ENCODE measurements around the gene CYP1A1.
"Not testable (repeated sequence)": the region's sequence is repeated elsewhere in the genome, so short reads cannot be mapped to it uniquely, and the experiment has no call there.

Gene CYP1A1

DNA sequence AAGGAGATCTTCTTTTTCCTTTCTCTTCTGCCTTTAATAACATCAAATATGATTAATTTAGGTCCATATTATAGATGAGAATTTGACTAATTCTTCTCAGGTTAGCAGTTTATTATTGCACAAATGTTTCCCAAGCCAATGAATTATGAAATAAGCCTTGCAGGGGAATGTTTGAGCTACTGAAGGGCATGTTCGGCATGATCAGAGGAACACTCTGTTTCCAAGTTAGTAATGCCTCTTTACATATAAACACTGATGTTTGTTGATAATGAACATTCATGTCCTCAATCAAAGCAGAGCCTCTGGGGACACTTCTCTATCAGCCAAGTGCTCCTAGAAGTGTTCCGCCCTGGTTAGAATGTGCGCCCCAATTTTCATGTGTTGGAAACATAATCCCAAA lies 10.0 kb upstream of the CYP1A1 start:
- no peak for FAIRE-seq
- no peak for DNase-seq (ENCODE audit: low spot score)

DNA sequence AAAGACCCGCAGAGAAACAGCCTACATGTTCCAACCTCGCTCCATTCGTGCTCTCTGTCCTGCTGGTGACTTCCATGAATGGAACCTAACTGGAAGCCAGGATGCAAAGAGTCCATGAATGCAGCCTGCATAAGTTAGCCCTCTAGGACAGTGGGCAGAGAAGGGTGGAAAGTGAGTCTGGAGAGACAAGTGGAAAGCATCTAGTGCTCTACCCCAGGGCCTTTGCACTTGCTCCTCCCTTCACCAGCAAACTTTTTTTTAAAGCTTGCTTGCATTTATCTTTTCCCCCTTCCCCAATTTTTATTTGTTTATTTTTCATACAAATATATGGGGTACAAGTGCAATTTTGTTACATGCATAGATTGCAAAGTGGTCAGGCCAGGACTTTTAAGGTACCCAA lies 7.9 kb upstream of the CYP1A1 start:
- DNase-seq (ENCODE audit: low spot score) (no peak), FAIRE-seq (no peak)

DNA sequence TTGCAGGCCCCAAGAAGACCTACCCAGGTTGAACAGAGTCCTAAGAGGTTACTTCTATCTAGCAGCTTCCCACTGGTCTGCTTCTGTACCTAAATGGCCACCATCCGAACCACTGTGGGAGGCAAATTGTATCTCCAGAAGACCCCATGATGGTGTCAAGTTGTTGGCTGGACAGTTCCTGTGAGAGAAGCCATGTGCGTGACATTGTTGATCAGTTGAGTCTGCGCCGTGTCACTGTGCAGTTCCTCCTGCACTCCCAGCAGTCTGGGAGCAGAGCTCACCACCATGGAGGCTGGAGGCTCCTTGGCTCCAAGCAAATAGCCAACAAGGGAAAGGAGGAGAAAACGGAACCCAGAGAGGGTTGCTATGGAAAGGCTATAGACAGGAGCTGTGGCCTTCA lies 7.5 kb upstream of the CYP1A1 start:
- no peak for DNase-seq (ENCODE audit: low spot score)
- no peak for FAIRE-seq

DNA sequence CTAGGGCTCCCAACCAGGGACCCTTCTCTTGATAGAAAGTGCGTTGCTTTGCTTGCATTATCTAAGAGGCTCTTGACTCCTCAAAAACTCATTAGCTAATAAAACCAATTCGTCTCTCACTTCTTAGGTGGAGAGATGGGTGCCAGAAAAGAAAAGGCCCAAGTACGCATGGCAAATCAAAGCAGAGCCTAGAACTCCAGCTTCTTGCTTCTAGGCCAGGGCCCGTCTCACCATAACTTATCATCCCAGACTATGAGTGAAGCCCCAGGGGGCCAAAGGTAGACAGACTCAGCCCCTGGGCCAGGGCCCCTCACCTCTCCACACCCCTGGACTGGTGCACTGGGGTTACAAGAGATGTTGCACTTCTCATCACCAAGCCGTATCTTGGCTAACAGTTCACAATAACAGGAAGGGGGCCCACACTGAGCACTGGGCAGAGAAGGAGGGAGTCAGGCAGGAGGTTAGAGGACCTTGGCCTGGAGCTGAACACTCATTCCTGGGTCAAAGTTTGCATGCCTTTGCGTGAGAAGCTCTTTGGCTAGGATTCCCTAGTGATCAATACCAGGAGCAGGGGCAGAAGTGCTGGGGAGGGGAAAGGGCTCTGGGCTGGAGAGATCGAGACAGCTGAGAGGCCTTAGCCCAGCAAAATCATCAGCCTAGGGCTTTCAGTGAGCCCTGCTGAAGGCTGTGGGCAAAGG lies 5.4 kb upstream of the CYP1A1 start:
- no peak for FAIRE-seq
- no peak for DNase-seq (ENCODE audit: low spot score)

DNA sequence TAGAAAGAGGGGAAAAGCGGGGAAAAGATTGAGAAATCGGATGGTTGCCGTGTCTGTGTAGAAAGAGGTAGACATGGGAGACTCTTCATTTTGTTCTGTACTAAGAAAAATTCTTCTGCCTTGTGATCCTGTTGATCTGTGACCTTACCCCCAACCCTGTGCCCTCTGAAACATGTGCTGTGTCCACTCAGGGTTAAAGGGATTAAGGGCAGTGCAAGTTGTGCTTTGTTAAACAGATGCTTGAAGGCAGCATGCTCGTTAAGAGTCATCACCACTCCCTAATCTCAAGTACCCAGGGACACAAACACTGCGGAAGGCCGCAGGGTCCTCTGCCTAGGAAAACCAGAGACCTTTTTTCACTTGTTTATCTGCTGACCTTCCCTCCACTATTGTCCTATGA lies 4.0 kb upstream of the CYP1A1 start:
- not testable (repeated sequence) for FAIRE-seq; DNase-seq (ENCODE audit: low spot score)

DNA sequence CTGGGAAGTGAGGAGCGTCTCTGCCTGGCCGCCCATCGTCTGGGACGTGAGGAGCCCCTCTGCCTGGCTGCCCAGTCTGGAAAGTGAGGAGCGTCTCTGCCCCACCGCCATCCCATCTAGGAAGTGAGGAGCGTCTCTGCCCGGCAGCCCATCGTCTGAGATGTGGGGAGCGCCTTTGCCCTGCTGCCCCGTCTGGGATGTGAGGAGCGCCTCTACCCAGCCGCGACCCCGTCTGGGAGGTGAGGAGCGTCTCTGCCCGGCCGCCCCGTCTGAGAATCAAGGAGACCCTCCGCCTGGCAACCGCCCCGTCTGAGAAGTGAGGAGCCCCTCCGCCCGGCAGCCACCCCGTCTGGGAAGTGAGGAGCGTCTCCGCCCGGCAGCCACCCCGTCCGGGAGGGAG lies 3.4 kb upstream of the CYP1A1 start:
- FAIRE-seq; DNase-seq (ENCODE audit: low spot score): not testable (repeated sequence)

DNA sequence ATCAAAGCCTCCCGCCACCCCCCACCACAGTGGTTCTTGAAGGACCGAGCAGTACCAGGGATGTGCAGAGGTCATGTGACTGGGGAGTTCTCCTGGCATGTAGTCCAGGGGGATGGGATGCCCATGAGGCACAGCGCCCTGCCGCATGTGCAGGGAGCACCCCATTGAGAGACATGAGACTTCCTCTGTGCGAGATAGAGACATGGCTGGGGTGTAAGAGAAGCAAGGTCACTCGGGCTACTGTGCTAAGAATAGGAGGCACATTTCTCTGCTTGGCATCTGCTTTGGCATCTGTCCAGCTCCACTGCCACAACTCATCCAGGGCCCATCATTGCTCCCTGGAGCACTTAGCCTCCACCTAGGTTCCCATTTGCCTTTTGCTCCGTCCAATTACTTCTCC lies 2.4 kb upstream of the CYP1A1 start:
- DNase-seq (ENCODE audit: low spot score), result no peak
- FAIRE-seq, result no peak

DNA sequence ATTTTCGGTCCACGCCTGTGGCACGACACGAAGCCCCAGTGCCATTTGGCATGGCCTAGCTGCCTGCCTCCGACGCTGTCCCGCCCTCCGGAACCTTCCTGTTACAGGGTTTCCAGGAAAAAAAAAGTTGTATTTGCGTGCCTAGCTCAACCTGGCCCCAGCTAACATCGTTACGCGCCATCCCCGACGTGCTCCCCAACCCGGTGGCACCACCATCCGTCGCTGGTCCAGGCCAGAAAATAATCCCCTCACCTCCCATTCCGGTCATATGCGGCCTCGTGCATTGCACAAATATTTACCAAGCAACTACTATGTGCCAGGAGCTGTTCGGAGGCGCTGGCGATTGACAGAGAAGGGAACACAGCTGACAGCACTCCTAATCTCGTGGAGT lies 1.4 kb upstream of the CYP1A1 start:
- DNase-seq (ENCODE audit: low spot score) (no peak), FAIRE-seq (no peak)

DNA sequence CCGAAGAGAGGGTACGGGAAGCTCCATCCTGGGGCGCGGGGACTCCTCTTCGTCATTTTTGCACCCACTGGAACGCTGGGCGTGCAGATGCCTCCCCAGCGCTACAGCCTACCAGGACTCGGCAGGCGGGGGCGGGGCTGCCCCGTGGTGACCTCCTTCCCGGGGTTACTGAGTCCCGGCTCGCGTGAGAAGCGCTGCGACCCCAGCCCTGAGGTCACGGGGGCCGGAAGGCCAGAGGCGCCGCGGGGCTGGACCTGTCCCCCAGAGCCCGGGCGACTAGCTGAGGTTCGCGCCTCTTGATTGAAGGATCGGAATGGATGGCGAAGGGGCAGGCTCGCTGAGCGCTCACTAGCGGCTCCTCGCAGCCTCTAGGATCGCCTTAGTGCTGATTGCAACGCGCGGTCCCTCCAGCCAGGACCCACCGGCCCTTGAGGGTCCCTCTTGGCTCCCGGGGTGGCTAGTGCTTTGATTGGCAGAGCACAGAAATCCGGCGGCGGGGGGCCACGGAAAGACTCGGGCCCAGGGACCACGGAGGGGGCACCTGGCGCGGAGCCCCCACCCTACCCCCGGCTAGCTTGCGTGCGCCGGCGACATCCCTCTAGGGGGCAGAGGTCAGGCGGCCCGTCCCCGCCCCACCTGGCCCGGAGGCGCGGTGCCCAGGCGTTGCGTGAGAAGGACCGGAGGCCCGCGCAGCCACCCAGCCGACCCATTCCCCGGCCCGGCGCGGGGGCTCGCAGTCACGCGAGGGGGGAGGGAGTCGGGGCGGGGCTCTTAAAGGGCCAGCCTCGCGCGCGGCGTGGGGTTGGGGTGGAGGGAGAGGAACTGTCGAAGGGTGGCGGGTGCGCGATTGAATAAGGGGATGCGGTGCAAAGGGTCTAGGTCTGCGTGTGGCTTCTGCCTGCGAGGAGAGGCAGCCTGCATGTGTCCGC lies 781 bp upstream of the CYP1A1 start:
- DNase-seq (ENCODE audit: low spot score), result peak; percentile 35
- no peak for FAIRE-seq

DNA sequence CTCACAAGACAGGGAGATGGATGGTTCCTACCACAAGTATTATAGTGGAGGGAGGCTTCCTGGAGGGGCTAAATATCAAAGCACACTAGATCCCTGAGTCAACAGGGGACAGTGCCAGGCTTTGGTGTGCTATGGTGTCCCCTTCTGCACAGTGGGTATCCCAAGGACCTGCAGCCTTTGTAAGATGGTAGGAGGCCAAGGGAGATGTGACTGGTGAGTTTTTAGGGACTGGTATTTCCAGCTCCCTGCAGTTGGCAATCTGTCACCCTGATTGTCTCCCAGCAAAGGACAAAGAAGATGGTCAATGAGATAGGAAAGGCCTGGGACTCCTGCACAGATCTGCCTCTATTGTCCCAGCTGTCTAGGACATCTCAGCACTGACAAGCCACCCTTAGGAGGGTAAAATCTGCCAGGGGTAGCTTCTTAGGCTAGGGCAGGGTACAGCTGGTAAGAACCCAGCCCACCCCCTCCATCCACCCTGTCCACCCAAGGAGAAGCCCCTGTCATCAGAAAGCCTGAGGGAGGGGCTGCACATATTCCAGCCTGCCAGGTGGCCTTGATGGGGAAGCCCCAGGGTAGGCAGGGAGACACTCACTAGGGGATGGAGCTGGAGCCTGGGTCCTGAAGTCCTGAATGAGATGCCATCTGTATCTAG lies 631 bp downstream of the CYP1A1 start:
- no peak for DNase-seq (ENCODE audit: low spot score)
- FAIRE-seq, result no peak

DNA sequence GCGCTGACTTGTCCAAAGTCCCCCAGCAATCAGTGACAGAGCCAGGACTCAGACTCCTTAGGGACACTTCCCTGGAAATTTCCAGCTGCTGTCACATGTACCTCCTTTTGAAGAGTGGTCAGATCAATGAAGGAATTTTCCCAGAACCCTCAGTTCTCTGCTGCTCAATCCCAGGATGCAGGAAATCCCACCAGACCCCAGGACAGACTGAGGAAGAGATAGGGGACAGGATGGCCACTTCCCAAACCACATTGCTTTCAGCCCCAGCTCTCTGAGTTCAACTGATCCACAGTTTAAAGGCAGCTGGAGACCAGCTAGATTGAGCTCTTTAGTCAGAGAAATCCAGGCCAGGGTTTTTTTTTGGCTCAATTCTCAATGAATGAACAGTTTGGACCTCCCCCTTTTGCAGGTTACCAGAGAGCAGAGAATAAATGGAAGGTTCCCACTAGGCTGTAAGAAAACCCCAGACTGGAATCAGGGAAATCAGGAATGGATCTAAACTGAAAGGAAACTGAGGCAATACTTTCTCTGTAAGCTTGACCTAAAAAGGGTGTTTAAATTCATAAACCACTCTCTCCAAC lies 1.5 kb downstream of the CYP1A1 start:
- FAIRE-seq (no peak), DNase-seq (ENCODE audit: low spot score) (peak; percentile 18)

DNA sequence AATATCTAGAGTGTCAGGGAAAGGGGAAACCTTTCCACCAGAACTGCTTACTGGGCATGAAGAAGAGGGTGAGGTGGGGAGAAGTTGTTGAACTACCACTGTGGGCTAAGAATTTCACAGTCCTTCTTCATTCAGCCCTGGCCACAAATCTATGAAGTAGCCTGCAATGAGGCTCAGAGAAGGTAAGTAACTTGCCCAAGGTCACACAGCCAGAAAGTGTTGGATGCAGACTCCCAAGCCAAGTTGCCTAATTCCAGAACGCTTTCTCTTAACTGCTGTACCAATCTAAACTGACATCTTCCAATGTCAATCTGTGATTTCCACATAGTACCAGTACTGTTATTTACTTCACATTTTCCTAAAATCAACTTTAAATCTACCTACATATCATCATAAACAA lies 2.1 kb downstream of the CYP1A1 start:
- DNase-seq (ENCODE audit: low spot score) (no peak), FAIRE-seq (no peak)

DNA sequence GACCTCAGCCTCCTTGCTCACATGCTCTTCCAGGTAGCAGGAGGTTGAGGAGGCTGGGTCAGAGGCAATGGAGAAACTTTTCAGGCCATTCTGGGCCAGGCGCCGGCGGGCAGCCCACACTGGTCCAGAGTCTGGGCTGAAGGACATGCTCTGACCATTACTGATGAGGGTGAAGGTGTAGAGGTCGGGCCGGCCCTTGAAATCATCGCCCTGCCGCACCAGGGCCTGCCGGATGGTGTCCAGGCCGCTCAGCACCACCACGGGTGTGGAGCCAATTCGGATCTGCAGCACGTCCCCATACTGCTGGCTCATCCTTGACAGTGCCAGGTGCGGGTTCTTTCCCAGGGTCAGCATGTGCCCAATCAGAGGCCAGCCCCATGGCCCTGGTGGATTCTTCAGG lies 2.7 kb downstream of the CYP1A1 start:
- FAIRE-seq, result no peak
- DNase-seq (ENCODE audit: low spot score), result no peak

DNA sequence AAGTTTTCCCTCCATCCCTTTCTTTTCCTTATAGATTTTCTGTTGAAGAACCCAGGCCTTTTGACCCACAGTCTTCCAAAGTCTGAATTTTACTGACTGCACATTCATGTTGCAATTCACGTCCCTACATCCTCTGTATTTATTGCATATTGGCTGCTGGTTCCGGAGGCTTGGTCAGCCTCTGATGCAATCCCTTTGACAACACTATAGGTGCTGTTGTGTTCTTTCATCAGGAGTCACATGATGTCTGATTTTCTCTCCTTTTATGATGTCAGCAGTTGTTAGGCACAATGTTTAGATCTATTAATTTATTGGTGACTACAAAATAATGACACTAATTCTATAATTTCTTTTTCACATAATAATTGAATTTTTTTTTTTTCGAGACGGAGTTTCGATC lies 8.7 kb downstream of the CYP1A1 start:
- FAIRE-seq, result no peak

DNA sequence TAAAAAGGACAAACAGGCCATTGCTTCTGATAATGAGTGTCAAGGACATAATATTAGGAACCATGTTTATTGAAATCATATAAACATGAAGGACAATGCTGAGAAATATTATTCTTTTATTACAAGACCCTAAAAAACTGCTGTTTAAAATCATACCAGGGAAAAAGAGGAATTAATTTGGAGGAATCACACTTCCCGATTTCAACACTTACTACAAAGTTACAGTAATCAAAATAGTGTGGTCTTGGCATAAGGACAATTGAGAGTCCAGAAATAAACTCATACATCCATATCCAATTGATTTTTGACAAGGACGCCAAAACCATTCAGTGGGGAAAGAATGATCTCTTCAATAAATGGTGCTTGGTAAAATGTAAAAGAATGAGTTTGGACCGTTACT lies 13.0 kb downstream of the CYP1A1 start:
- DNase-seq (ENCODE audit: low spot score), result no peak
- no peak for FAIRE-seq

More for the DNA sequence above, 8.7 kb downstream of the CYP1A1 start:
- DNase-seq (ENCODE audit: low spot score), result no peak

DNA sequence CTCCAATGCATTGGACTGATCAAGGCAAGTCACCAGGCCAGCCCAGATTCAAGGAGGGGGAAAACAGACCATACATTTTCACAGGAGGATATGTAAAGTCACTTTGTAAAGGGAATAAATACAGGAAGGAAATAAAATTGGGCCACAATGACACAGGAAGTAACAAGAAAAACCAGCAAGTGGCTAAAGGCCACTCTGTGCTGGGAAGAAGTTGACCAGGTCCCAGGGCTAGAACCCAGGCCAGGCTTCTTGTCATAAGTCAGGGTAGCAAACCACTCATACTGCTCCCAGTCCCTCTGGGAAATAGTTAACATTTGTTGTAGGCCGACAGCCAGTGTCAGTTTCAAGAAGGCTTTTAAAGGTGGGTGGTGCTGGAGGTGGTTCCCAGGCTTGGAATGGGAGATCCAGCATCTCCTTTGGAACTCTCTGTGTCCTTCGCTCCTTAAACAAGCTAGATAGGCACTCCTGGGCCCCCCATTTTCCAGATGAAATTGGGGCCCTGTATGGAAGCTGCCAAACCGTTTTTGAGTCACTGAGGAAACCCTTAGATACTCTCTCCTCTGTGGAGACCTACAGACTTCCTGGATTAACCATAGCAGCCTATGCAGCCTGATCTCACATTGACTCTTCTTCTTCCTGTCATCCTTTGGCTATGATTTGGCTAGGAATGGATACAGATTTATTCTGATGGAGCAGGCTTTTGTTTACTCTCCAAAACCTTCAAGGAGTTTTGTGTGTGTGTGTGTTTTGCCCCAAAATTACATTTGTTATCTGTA lies 14.8 kb downstream of the CYP1A1 start:
- no peak for FAIRE-seq
- no peak for DNase-seq (ENCODE audit: low spot score)

DNA sequence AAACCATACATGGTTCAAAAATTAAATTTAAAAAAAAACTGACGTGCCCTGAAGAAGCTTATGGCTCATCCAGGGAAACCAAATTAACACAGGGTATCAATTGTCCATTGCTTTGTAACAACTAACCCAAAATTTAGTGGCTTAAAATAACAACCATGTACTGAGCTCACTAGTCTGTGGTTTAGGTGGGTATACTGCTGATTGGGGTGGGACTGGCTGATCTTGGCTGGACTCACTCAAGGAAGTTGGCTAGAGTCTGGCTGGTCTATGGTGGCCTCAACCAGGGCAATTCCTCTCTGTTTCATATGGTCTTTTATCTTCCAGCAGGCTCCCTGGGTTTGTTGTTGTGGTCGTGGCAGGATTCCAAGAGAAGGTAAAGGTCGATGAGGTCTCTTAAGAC lies 15.4 kb downstream of the CYP1A1 start:
- no peak for FAIRE-seq
- DNase-seq (ENCODE audit: low spot score), result no peak

DNA sequence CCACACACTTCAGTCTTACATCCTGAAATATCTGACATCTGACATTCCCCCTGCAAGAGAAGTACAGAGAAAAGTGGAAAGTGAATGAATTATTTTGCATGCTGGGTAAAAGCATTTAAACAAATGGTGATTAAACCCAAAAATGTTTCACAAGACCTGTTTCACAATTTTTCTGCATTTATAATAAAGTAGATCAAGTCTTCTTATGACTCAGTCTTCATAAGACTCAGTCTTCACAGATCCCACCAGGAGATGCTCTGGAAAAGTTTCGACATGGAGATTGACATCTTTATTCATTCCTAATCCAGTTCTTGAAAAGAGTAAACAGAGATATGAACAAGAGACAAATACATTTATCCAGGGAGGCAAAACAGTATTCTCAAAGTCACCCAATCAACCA lies 16.3 kb downstream of the CYP1A1 start:
- no peak for FAIRE-seq

DNA sequence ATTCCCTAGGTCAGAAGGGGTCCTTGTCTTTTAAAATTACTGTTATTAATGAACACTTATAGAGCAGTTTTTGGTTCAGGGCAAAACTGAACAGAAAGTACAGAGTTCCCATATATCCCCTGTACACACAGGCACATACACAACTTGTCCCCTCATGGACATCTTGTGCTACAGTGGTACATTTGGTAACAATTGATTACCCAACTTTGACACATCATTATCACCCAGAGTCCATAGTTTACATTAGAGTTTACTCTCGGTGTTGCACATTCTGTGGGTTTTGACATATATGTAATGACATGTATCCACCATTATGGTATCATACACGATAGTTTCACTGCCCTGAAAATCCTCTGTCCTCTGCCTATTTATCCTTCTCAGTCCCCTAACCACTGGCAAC lies 28.5 kb downstream of the CYP1A1 start:
- DNase-seq (ENCODE audit: low spot score), result no peak
- FAIRE-seq, result no peak

More for the DNA sequence above, 16.3 kb downstream of the CYP1A1 start:
- no peak for DNase-seq (ENCODE audit: low spot score)

DNA sequence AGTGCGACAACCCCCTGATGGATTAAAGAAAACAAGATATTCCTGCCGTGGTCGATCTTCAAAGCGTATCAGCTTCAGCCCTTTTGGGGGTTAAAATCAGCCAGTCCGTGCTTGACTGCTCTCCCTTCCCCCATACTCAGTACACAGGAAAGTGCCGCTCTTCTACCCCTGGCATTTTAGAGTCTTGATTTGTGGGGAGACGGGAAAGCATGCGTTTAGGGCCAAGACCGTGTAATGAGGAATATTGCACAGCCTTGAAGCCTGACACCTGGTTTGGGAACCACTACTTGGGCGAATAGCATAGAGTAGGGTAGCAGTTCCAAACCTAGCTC lies 29.0 kb downstream of the CYP1A1 start:
- FAIRE-seq, result no peak

More for the DNA sequence above, 29.0 kb downstream of the CYP1A1 start:
- DNase-seq (ENCODE audit: low spot score), result peak; percentile 3

Measured in urothelium cell line (cell line).